ENCODE results near the gene AKR1D1.

GRCh38 chr7:138158739-138159528 lies 82.7 kb downstream of the AKR1D1 start:
- TF ChIP-seq CTCF (IDR thresholded peaks at IDR 0.05) (no peak), POLR2A (IDR thresholded peaks at IDR 0.05) (no peak)
